Natural killer cell (primary cell): Measurements from ENCODE around the gene CORO6. TPM values are rescaled to one million over a fixed set of nuclear protein-coding genes. Genes with fewer than 3 reads are reported as not detected.

ENCODE experiments used
- ATAC-seq, 3 donors: fragments of 150-1000 bp in 2 of 3; fragments of 200-7000 bp in 1 of 3; cut with Tn5 transposase; 1 replicate in 1 of 3; 2 replicates in 2 of 3; pipeline ENCODE4 v1.10.0; 2021; ENCODE audit warnings: mild to moderate bottlenecking in 2 of 3, moderate library complexity in 2 of 3
- DNase-seq, 2 donors: peaks; one replicate each; pipeline versions ENCODE4 v3.0.0 to v3.0.0-alpha.2; 2013 to 2021; ENCODE audit warnings: mixed read lengths in 1 of 2
- H3K27ac ChIP-seq: one replicate; pipeline ENCODE4 v1.5.1; 2013; ENCODE audit warnings: mild to moderate bottlenecking, low read length
- H3K27me3 ChIP-seq: one replicate; pipeline ENCODE4 v1.6.1; 2013; ENCODE audit warnings: low read length; ENCODE audit not compliant: control insufficient read depth, insufficient read depth
- H3K36me3 ChIP-seq: one replicate; pipeline ENCODE4 v1.6.1; 2013; ENCODE audit warnings: low read length; ENCODE audit not compliant: control insufficient read depth, insufficient read depth
- H3K4me1 ChIP-seq: one replicate; pipeline ENCODE4 v1.6.1; 2013; ENCODE audit warnings: low read length; ENCODE audit not compliant: control insufficient read depth, insufficient read depth
- H3K4me3 ChIP-seq: one replicate; pipeline ENCODE4 v1.5.1; 2013; ENCODE audit warnings: low read length
- H3K9me3 ChIP-seq: one replicate; pipeline ENCODE4 v1.6.1; 2013; ENCODE audit warnings: low read length; ENCODE audit not compliant: control insufficient read depth, insufficient read depth
- H3K27ac Mint-ChIP-seq, 2 donors: one replicate each; pipeline ENCODE4 v1.8.0; 2022; ENCODE audit warnings: mild to moderate bottlenecking in 2 of 2, mixed read lengths in 2 of 2, moderate library complexity in 1 of 2
- H3K27me3 Mint-ChIP-seq, 2 donors: one replicate each; pipeline ENCODE4 v1.8.0; 2022; ENCODE audit warnings: low read depth in 2 of 2, mixed read lengths in 2 of 2
- H3K36me3 Mint-ChIP-seq: one replicate; pipeline ENCODE4 v1.8.0; 2022; ENCODE audit warnings: mixed read lengths
- H3K4me1 Mint-ChIP-seq, 2 donors: one replicate each; pipeline ENCODE4 v1.8.0; 2022; ENCODE audit warnings: mixed read lengths in 2 of 2
- H3K4me3 Mint-ChIP-seq: one replicate; pipeline ENCODE4 v1.8.0; 2022; ENCODE audit warnings: mild to moderate bottlenecking, moderate library complexity, mixed read lengths
- H3K9me3 Mint-ChIP-seq, 2 donors: one replicate each; pipeline ENCODE4 v1.8.0; 2022; ENCODE audit warnings: mixed read lengths in 2 of 2
- WGBS: methylation state at CpG from one replicate; pipeline ENCODE4 v1.1.7; 2013; ENCODE audit warnings: missing lambda C conversion rate; ENCODE audit not compliant: insufficient coverage; 5-methylcytosine and 5-hydroxymethylcytosine counted together
- intact Hi-C: fragments of 100-400 bp; cut with micrococcal nuclease; formaldehyde crosslinking; loops from one replicate; pipeline ENCODE4 v1.14.2; 2022
- total RNA-seq, 4 donors: library from RNA; stranded (reverse); fragments of 120-200 nt in 1 of 4; gene quantifications; one replicate each; pipeline versions ENCODE4 v1.2.3 to v1.2.4, GENCODE V29; 2013 to 2022
- TF ChIP-seq, protein P1 (sequence below): fragments of 200-600 bp; IDR thresholded peaks from one replicate; pipeline ENCODE4 v1.8.0; 2022; ENCODE audit warnings: antibody characterized with exemption

CORO6 gene
- total RNA-seq, 3 donors from 2014 or later (not counting 1 experiment from before 2014, with no cell fraction given), result 2.4 to 18.7 (median 3.9) TPM

DNA sequence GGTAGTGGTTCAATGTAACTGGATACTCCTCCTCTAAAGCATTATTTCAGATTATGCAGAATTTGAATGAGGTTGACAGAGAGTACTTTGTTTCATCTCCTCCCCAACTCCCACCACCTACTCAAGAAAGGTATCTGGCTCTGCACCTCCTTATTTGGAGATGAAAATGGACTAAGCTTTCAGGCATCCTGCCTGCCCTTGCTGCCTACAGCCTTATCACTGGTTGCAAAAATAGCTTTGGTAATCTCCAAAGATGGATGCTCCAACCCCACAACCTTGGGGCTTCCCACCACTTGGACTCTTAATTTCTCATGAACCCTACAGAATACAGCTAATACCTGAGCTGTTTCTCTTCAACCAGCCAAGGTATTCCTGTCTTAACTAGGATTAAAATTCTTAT is 45.3 kb upstream of the CORO6 start:
- TF ChIP-seq, protein P1, sequence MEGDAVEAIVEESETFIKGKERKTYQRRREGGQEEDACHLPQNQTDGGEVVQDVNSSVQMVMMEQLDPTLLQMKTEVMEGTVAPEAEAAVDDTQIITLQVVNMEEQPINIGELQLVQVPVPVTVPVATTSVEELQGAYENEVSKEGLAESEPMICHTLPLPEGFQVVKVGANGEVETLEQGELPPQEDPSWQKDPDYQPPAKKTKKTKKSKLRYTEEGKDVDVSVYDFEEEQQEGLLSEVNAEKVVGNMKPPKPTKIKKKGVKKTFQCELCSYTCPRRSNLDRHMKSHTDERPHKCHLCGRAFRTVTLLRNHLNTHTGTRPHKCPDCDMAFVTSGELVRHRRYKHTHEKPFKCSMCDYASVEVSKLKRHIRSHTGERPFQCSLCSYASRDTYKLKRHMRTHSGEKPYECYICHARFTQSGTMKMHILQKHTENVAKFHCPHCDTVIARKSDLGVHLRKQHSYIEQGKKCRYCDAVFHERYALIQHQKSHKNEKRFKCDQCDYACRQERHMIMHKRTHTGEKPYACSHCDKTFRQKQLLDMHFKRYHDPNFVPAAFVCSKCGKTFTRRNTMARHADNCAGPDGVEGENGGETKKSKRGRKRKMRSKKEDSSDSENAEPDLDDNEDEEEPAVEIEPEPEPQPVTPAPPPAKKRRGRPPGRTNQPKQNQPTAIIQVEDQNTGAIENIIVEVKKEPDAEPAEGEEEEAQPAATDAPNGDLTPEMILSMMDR, result no peak
- Histone ChIP-seq H3K4me3 (no peak overlapping the region), H3K36me3 (peaks cover 85% of the 10 kb centered on the region), H3K27ac (no peak overlapping the region), H3K9me3 (no peaks in the 10 kb centered on the region), H3K4me1 (no peaks in the 10 kb centered on the region), H3K27me3 (no peaks in the 10 kb centered on the region)
- no peak for DNase-seq
- ATAC-seq, result no peak
- Mint-ChIP-seq H3K4me1 (peaks cover 3 to 7% of the 10 kb centered on the region in 2 donors), H3K9me3 (no peaks in the 10 kb centered on the region), H3K27me3 (no peaks in the 10 kb centered on the region), H3K36me3 (peaks cover 26% of the 10 kb centered on the region), H3K27ac (peak overlapping the region; percentile 57 to 64), H3K4me3 (no peak overlapping the region)
- intact Hi-C loops, result no loop called here

DNA sequence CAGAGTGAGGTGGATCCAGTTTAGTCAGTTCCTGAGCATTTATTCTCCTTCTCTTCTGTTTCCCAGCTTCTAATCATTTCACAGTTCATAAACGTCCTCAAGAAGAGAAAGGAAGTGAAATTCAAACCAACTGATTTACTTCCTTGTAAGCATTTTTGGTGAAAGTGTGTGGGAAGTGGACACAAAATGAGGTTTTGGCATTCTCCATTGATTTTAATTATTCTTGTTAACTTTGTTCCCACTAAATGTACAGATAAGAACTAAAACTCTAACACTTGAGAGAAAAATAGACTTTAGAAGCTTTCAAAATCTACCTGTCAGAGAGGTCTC is 42.7 kb upstream of the CORO6 start:
- Histone ChIP-seq H3K27ac (peak overlapping the region; percentile 17), H3K36me3 (peaks cover 77% of the 10 kb centered on the region), H3K9me3 (no peaks in the 10 kb centered on the region), H3K4me1 (no peaks in the 10 kb centered on the region), H3K4me3 (no peak overlapping the region), H3K27me3 (no peaks in the 10 kb centered on the region)
- ATAC-seq (no peak), DNase-seq (no peak)
- Mint-ChIP-seq H3K9me3 (no peaks in the 10 kb centered on the region), H3K27ac (peak overlapping the region; percentile 66 to 76), H3K27me3 (no peaks in the 10 kb centered on the region), H3K4me3 (no peak overlapping the region), H3K36me3 (peaks cover 24% of the 10 kb centered on the region), H3K4me1 (peaks cover 7 to 10% of the 10 kb centered on the region in 2 donors)
- no CpG with 5 or more reads among the region's 1 CpG for WGBS
- TF ChIP-seq, protein P1, result no peak
- intact Hi-C loops, result no loop called here

DNA sequence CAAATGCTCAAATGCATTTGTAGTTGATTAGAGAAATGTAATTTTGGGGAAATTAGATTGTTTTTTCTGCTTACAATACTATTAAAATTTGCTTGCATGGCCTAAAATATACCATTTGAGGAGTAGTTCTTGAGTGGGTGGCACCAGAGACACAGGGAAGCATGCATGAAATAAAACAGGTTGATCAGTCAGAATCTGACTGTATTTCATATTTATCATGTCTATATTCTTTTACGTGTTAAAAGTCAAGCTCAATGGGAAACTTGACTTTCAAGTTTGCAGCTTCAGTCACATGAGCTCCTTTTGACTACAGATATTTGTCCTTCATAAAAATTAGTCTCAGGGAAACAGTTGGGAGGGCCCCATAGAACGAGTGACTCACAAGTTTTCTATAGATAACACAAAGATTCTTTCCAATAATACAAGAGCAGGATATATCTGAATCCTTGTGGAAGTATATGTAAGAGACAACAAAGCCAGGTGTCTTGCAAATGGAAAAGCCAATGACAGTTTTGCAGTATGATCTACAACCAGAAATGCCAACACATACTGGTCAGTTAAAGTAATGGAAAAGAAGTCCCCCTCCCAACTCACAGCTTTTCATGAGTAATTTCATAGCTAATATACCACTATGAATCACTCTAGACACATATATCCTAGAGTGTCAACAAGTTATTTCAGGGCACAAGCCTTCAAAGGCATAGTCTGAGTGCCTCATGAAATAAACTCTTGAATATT is 42.2 kb upstream of the CORO6 start:
- DNase-seq, result no peak
- no peaks in the 10 kb centered on the region for H3K9me3 Mint-ChIP-seq
- H3K36me3 Mint-ChIP-seq, result peaks cover 24% of the 10 kb centered on the region
- 78% methylated on average over 1 of the region's 2 CpGs for WGBS
- peak overlapping the region; percentile 66 to 76 for H3K27ac Mint-ChIP-seq
- no peaks in the 10 kb centered on the region for H3K27me3 ChIP-seq
- intact Hi-C loops, result no loop called here
- H3K4me3 ChIP-seq, result no peak overlapping the region
- peaks cover 7 to 10% of the 10 kb centered on the region in 2 donors for H3K4me1 Mint-ChIP-seq
- no peaks in the 10 kb centered on the region for H3K4me1 ChIP-seq
- H3K27ac ChIP-seq, result peak overlapping the region; percentile 17
- no peaks in the 10 kb centered on the region for H3K27me3 Mint-ChIP-seq
- H3K9me3 ChIP-seq, result no peaks in the 10 kb centered on the region
- peaks cover 73% of the 10 kb centered on the region for H3K36me3 ChIP-seq
- H3K4me3 Mint-ChIP-seq, result no peak overlapping the region
- ATAC-seq, result peak in 1 of 3 donors; percentile 34
- TF ChIP-seq, protein P1, result no peak

DNA sequence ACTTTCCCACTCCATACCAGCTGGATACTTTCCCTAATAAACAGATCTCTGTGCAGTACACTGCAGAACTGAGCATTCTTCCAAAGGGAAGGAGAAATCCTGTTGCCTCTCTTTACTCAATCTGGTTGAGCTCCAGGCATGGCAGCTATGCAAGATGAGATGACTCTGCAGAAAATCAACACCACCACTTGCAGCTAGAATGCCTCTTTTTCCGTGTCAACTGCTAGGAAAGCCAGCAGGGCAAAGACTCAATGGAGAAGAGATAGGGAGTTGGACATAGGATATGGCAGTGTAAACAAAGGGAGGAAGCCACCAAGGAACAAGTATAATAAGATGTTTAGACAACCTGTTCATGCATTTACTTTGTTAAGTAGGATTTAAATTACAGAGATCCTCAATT is 40.4 kb upstream of the CORO6 start:
- intact Hi-C loops, result no loop called here
- H3K36me3 Mint-ChIP-seq, result peaks cover 24% of the 10 kb centered on the region
- H3K36me3 ChIP-seq, result peaks cover 71% of the 10 kb centered on the region

More for the DNA sequence above, 40.4 kb upstream of the CORO6 start:
- Histone ChIP-seq H3K27ac (no peak overlapping the region), H3K4me3 (no peak overlapping the region), H3K4me1 (no peaks in the 10 kb centered on the region), H3K27me3 (no peaks in the 10 kb centered on the region), H3K9me3 (no peaks in the 10 kb centered on the region)
- ATAC-seq (no peak), DNase-seq (no peak)
- peak overlapping the region in 1 of 2 donors; percentile 26 for H3K27ac Mint-ChIP-seq
- H3K27me3 Mint-ChIP-seq, result no peaks in the 10 kb centered on the region
- TF ChIP-seq, protein P1, result no peak
- WGBS, result 80% methylated on average over 1 of the region's 1 CpG
- no peaks in the 10 kb centered on the region for H3K9me3 Mint-ChIP-seq
- peaks cover 11 to 15% of the 10 kb centered on the region in 2 donors for H3K4me1 Mint-ChIP-seq
- no peak overlapping the region for H3K4me3 Mint-ChIP-seq
